ENCODE measurements around the gene ATRIP.
"Not testable (repeated sequence)": the region's sequence is repeated elsewhere in the genome, so short reads cannot be mapped to it uniquely, and the experiment has no call there.

The ATRIP gene

GRCh38 chr3:48472673-48472922 is 26.1 kb downstream of the ATRIP start:
- TF ChIP-seq CTCF (IDR thresholded peaks at IDR 0.05; ENCODE audit: borderline replicate concordance, insufficient read depth, low read depth, low read length), result no peak
- peak overlapping the region; percentile 52 for H3K4me3 ChIP-seq (ENCODE audit: low read depth, low read length)

GRCh38 chr3:48472923-48473616 is 26.5 kb downstream of the ATRIP start:
- H3K4me3 ChIP-seq (ENCODE audit: low read depth, low read length), result peak overlapping the region; percentile 52
- peak; percentile 63 for TF ChIP-seq CTCF (IDR thresholded peaks at IDR 0.05; ENCODE audit: borderline replicate concordance, insufficient read depth, low read depth, low read length)

- TF ChIP-seq CTCF (IDR thresholded peaks at IDR 0.05; ENCODE audit: borderline replicate concordance, insufficient read depth, low read depth, low read length), result no peak
- no peak overlapping the region for H3K4me3 ChIP-seq (ENCODE audit: low read depth, low read length)
Measured at GRCh38 chr3:48473617-48473952, 27.0 kb downstream of the ATRIP start.

- not testable (repeated sequence) for H3K4me3 ChIP-seq (ENCODE audit: low read depth, low read length)
Measured at GRCh38 chr3:48474031-48474430, 27.5 kb downstream of the ATRIP start.

- TF ChIP-seq CTCF (IDR thresholded peaks at IDR 0.05; ENCODE audit: borderline replicate concordance, insufficient read depth, low read depth, low read length), result no peak
- no peak overlapping the region for H3K4me3 ChIP-seq (ENCODE audit: low read depth, low read length)
Measured at GRCh38 chr3:48474619-48475018, 28.1 kb downstream of the ATRIP start.

- no peak overlapping the region for H3K4me3 ChIP-seq (ENCODE audit: low read depth, low read length)
- TF ChIP-seq CTCF (IDR thresholded peaks at IDR 0.05; ENCODE audit: borderline replicate concordance, insufficient read depth, low read depth, low read length), result no peak
Measured at GRCh38 chr3:48475188-48475587, 28.7 kb downstream of the ATRIP start.

GRCh38 chr3:48476426-48477053 is 30.0 kb downstream of the ATRIP start:
- no peak for TF ChIP-seq CTCF (IDR thresholded peaks at IDR 0.05; ENCODE audit: borderline replicate concordance, insufficient read depth, low read depth, low read length)
- H3K4me3 ChIP-seq (ENCODE audit: low read depth, low read length), result no peak overlapping the region
